Kidney tubule cell (primary cell): Measurements from ENCODE around the gene LIME1.
A peak's percentile ranks its signal among the peaks of the same experiment; 100 is the strongest.
"Not testable (repeated sequence)": the region's sequence is repeated elsewhere in the genome, so short reads cannot be mapped to it uniquely, and the experiment has no call there.

ENCODE experiments used
- DNase-seq: peaks from one replicate; pipeline ENCODE4 v3.0.0-alpha.2; 2018; ENCODE audit warnings: low spot score

The LIME1 gene

GRCh38 chr20:63707558-63708300 is 28.7 kb upstream of the LIME1 start, which contains the start of the genes ARFRP1 and ZGPAT:
ARFRP1 (minus strand) TSS chr20:63707976; CDS start chr20:63707091, 885 bp downstream.
ZGPAT (plus strand) TSS chr20:63708039; CDS start chr20:63708581, 542 bp downstream.
- peak; percentile 86 for DNase-seq

GRCh38 chr20:63708301-63709148 is 27.9 kb upstream of the LIME1 start:
- peak; percentile 21 for DNase-seq

GRCh38 chr20:63709149-63709527 is 27.3 kb upstream of the LIME1 start:
- no peak for DNase-seq

GRCh38 chr20:63711085-63711645 is 25.3 kb upstream of the LIME1 start:
- no peak for DNase-seq

GRCh38 chr20:63712191-63712590 is 24.3 kb upstream of the LIME1 start:
- DNase-seq = no peak

- DNase-seq = no peak
Observed at GRCh38 chr20:63714858-63715257, 21.6 kb upstream of the LIME1 start.

- no peak for DNase-seq
Observed at GRCh38 chr20:63718996-63719395, 17.5 kb upstream of the LIME1 start.

- DNase-seq = not testable (repeated sequence)
Observed at GRCh38 chr20:63722967-63723622, 13.4 kb upstream of the LIME1 start.

- DNase-seq = not testable (repeated sequence)
Observed at GRCh38 chr20:63730189-63730733, 6.2 kb upstream of the LIME1 start.

GRCh38 chr20:63731410-63731809 is 5.1 kb upstream of the LIME1 start:
- no peak for DNase-seq

GRCh38 chr20:63732118-63733095 is 4.1 kb upstream of the LIME1 start:
- DNase-seq = no peak

GRCh38 chr20:63733117-63733516 is 3.3 kb upstream of the LIME1 start:
- DNase-seq = no peak

- no peak for DNase-seq
Observed at GRCh38 chr20:63733579-63734081, 2.8 kb upstream of the LIME1 start.

- DNase-seq = no peak
Observed at GRCh38 chr20:63734111-63734945, 2.1 kb upstream of the LIME1 start.

GRCh38 chr20:63734946-63735858 is 1.3 kb upstream of the LIME1 start:
- DNase-seq = no peak

GRCh38 chr20:63736893-63737694 is 630 bp downstream of the LIME1 start:
- no peak for DNase-seq

- no peak for DNase-seq
Observed at GRCh38 chr20:63737695-63737944, 1.2 kb downstream of the LIME1 start.
